GM18861 (cell line): ENCODE results near the gene PARD3.
"Not testable (repeated sequence)": the region's sequence is repeated elsewhere in the genome, so short reads cannot be mapped to it uniquely, and the experiment has no call there.

Experiments used
- ATAC-seq: cut with Tn5 transposase; IDR thresholded peaks from one replicate; pipeline ENCODE4 v1.9.1; 2021; ENCODE audit not compliant: unreplicated experiment

PARD3 gene

GRCh38 chr10:34654211-34654610 is 160.9 kb downstream of the PARD3 start:
- ATAC-seq = no peak

DNA sequence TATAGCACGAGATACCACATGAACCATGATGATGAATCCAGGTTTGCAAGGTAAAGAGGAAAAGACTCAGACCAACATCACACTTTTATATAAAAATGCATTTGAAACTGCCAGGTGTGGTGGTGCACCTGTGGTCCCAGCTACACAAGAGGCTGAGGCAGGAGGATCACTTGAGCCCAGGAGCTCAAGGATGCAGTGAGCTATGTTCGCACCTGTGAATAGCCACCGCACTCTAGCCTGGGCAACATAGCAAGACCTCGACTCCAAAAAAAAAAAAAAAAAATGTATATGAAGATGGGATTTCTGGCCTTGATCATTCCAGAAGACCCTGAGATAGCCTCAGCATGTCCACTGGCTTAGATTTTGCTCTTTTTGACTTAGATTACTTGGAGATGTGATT is 161.6 kb downstream of the PARD3 start:
- no peak for ATAC-seq

GRCh38 chr10:34651416-34652195 is 163.5 kb downstream of the PARD3 start:
- ATAC-seq = no peak

DNA sequence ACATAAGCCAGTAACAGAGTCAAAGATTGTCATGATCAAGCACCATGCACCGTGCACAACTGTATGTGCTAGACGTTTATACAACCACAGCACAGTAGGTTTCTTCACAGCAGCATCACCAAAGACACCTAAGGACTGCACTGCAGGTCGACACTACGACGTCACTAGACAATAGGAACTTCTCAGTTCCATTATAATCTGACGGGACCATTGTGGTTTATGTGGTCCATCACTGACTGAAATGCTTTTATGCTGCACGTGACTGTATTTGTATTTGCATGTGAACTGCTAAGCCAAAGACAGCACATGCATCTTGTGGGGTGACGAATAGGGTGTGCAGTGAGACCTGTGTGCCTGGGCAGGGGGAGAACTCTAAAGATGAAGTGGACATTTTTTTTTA is 164.9 kb downstream of the PARD3 start:
- peak; percentile 68 for ATAC-seq

- no peak for ATAC-seq
Measured at GRCh38 chr10:34649385-34649784, 165.7 kb downstream of the PARD3 start.

DNA sequence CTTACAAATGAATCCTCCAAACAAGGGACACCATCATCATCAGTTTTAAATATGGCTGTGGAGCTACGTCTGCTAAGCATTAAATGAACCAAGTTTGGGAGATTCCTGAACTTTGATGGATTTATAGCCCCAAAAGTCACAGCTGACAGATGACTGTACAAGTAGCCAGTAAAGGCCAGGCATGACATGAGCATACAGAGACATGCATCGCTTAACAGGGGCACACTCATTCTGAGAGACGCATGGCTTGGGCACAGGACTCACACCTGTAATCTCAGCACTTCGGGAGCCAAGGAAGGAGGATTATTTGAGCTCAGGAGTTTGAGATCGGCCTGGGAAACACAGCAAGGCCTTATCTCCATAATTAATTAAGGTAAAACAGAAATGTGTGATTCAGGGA is 166.2 kb downstream of the PARD3 start:
- no peak for ATAC-seq

GRCh38 chr10:34647875-34648865 is 166.9 kb downstream of the PARD3 start:
- ATAC-seq = no peak

DNA sequence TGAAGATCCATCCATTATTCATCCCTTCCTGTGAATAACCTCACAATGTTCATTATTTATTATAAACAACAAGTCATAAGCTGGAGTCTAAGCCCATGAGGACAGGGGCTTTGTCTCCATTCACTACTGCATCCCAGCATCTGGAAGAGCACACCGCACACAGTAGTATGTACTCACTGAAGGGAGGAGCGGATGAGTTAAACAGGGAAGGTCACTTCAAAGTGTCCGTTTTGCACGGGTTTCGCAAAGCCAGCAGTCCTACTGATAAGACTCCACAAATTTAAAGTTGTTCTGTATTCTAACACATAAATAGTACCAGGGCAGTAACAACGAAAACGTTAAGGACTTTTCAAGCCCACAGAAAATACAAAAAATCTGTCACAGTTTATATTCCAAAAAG is 167.9 kb downstream of the PARD3 start:
- no peak for ATAC-seq

GRCh38 chr10:34646331-34646730 is 168.8 kb downstream of the PARD3 start:
- ATAC-seq = no peak

DNA sequence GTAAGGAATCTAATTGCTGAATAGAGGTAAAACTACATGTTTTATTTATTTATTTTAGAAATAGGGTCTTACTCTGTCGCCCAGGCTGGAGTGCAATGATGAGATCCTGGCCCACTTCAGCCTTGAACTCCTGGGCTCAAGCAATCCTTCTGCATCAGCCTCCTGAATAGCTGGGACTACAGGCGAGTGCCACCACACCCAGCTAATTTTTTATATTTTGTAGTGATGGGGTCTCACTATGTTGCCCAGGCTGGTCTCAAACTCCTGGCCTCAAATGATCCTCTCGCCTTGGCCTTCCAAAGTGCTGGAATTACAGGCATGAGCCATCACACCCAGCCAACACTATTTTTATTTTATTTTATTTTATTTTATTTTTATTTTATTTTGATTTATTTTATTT is 170.3 kb downstream of the PARD3 start:
- not testable (repeated sequence) for ATAC-seq

GRCh38 chr10:34644224-34644623 is 170.9 kb downstream of the PARD3 start:
- no peak for ATAC-seq

DNA sequence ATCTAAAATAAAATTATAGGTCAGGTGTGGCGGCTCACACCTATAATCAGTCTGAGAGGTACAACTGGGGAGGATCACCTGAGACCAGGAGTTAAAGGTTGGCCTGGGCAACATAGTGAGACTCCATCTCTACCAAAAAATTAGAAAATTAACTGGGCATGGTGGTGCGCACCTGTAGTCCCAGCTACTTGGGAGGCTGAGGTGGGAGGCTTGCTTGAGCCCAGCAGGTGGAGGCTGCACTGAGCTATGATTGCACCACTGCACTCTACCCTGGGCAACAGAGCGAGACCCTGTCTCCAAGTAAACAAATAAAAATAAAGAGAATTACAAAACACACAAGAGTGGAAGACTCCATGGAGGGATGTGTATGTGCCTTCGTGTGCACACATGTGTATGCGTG is 171.5 kb downstream of the PARD3 start:
- ATAC-seq = no peak

GRCh38 chr10:34641913-34642558 is 173.1 kb downstream of the PARD3 start:
- no peak for ATAC-seq

DNA sequence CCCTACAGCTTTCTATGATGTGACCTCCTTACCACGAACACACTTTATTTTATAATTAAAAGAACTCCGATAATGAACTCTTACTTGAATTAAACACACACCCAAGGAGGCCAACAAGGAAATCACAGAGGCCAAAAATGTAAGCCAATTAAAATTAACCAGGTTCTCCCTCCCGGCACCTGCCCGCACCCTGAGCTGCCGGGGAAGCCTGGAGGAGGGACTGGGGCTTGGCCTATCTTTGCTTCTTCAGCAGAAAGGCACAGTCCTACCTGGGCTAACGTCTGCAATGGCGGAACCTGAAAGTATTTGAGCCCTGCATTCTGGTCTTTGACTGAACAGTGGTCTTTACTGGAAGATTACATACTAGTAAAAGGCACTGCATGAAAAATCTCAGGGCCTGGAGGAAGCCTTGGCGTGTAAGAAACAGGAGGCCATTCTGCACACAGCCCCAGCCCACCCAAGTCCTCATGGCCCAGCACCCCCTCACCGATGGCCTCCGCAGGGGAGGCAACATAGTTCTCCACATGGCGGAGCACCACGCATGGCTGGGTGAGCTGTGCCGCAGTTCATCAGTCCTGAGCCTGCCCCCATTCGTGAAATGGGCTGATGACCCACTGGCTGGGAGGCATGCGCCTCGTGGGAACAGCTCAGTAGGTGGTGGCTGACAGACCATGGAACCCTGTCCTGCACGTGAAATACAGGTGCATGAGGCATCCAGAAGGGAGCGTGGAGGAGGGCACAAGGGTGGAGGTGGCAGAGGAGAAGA is 173.8 kb downstream of the PARD3 start:
- no peak for ATAC-seq

GRCh38 chr10:34638406-34639054 is 176.6 kb downstream of the PARD3 start:
- no peak for ATAC-seq

GRCh38 chr10:34637418-34637911 is 177.6 kb downstream of the PARD3 start:
- ATAC-seq = peak; percentile 64

DNA sequence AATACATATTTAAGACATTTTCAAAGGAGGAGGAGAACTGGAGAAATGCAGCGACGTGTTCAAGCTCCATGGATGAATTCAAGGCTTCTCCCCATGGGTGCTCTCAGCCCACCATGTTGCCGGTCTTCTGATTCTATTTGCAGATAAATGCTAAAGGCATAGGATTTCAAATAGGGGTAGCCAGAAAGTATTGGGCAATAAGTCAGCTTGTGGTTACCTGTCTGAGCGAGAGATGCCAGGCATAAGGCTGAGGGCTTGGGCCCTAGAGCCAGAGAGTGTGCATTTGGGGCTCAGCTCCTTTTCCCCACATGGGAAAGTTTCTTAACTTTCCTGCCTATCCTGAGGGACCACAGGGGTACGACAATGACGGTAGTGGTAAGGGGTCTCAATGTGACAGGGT is 180.0 kb downstream of the PARD3 start:
- no peak for ATAC-seq

DNA sequence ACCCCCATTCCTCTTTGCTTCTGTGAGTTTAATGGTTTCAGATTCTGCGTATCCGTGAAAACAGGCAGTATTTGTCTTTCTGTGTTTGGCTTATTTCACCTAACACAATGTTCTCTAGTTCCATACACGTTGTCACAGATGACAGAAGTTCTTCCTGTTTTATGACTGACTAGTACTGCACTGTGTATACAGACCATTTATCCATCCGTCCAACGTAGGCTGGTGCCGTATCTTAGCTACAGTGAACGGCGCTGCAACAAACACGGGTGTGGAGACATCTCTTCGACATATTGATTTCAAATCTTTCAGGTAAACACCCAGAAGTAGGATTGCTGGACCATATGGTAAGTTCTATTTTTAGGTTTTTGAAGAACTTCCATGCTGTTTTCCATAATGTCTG is 181.7 kb downstream of the PARD3 start:
- no peak for ATAC-seq

GRCh38 chr10:34629084-34629483 is 186.0 kb downstream of the PARD3 start:
- no peak for ATAC-seq

- ATAC-seq = no peak
Measured at GRCh38 chr10:34628174-34628796, 186.8 kb downstream of the PARD3 start.
